IMR-90 (cell line): ENCODE data around the gene ACTBL2. TPM values are rescaled to one million over a fixed set of nuclear protein-coding genes. Genes with fewer than 3 reads are reported as not detected.

Experiments
- ATAC-seq: fragments of 200-7000 bp; cut with Tn5 transposase; 2 replicates; pipeline ENCODE4 v1.9.1; 2020; ENCODE audit warnings: low read depth, mild to moderate bottlenecking, moderate library complexity
- BruUV-seq: library from RNA; stranded (reverse); fragments of 400-500 nt; replicated peaks from 2 replicates; lab custom pipeline; 2021; lab: Mats Ljungman, UMichigan
- CTCF ChIA-PET: fragments of 300-600 bp; formaldehyde crosslinking; extraction: SDS; loops from one replicate; lab custom pipeline; 2021; ENCODE audit warnings: antibody characterized with exemption; lab: Yijun Ruan, JAX
- POLR2A ChIA-PET: fragments of 300-600 bp; sonication (Branson Sonifier 250); formaldehyde crosslinking; loops from one replicate; lab custom pipeline; 2022; ENCODE audit warnings: antibody characterized with exemption; ENCODE audit not compliant: unreplicated experiment; lab: Charles Lee
- DNase-seq: peaks from one replicate; pipeline ENCODE4 v3.0.0; 2013
- H2AFZ ChIP-seq: replicated peaks from 2 replicates; pipeline ENCODE3; 2013; ENCODE audit warnings: low read length, mild to moderate bottlenecking; ENCODE audit not compliant: poor library complexity
- H2AK5ac ChIP-seq: 2 replicates; pipeline ENCODE4 v1.6.1; 2013; ENCODE audit warnings: low read depth, low read length, inconsistent platforms
- H2AK9ac ChIP-seq: replicated peaks from 2 replicates; pipeline ENCODE3; 2013; ENCODE audit warnings: mild to moderate bottlenecking, low read depth, low read length, moderate library complexity; ENCODE audit not compliant: poor library complexity
- H2BK120ac ChIP-seq: 2 replicates; pipeline ENCODE4 v1.6.1; 2013; ENCODE audit warnings: low read depth, low read length, inconsistent platforms
- H2BK15ac ChIP-seq: 3 replicates; pipeline ENCODE4 v1.6.1; 2013; ENCODE audit warnings: low read depth, low read length, inconsistent platforms
- H2BK20ac ChIP-seq: 2 replicates; pipeline ENCODE4 v1.6.1; 2013; ENCODE audit warnings: low read depth, mild to moderate bottlenecking, inconsistent platforms, low read length, moderate library complexity
- H2BK5ac ChIP-seq: 2 replicates; pipeline ENCODE4 v1.6.1; 2013; ENCODE audit warnings: mild to moderate bottlenecking, low read depth, low read length, inconsistent platforms; ENCODE audit not compliant: poor library complexity, severe bottlenecking
- H3K14ac ChIP-seq: replicated peaks from 2 replicates; pipeline ENCODE4 v1.6.1; 2013; ENCODE audit warnings: low read depth, low read length, inconsistent platforms
- H3K18ac ChIP-seq: 2 replicates; pipeline ENCODE4 v1.6.1; 2013; ENCODE audit warnings: low read depth, low read length, control low read depth
- H3K23ac ChIP-seq: 2 replicates; pipeline ENCODE4 v1.6.1; 2013; ENCODE audit warnings: low read depth, low read length, inconsistent platforms
- H3K27ac ChIP-seq: 2 replicates; pipeline ENCODE4 v1.5.1; 2013; ENCODE audit warnings: mild to moderate bottlenecking, control low read depth, low read length; ENCODE audit not compliant: insufficient read depth
- H3K27me3 ChIP-seq: 2 replicates; pipeline ENCODE4 v1.6.1; 2013; ENCODE audit warnings: low read length; ENCODE audit not compliant: control insufficient read depth, insufficient read depth
- H3K36me3 ChIP-seq: 2 replicates; pipeline ENCODE4 v1.6.1; 2013; ENCODE audit warnings: low read length, mixed read lengths; ENCODE audit not compliant: control insufficient read depth, insufficient read depth
- H3K4ac ChIP-seq: 2 replicates; pipeline ENCODE4 v1.6.1; 2013; ENCODE audit warnings: low read depth, low read length, inconsistent platforms
- H3K4me1 ChIP-seq: 2 replicates; pipeline ENCODE4 v1.6.1; 2013; ENCODE audit warnings: low read length, mixed read lengths; ENCODE audit not compliant: control insufficient read depth, insufficient read depth
- H3K4me2 ChIP-seq: 2 replicates; pipeline ENCODE4 v1.6.1; 2013; ENCODE audit warnings: low read depth, mild to moderate bottlenecking, control low read depth, low read length, moderate library complexity
- H3K4me3 ChIP-seq: 2 replicates; pipeline ENCODE4 v1.5.1; 2013; ENCODE audit warnings: low read depth, mild to moderate bottlenecking, control low read depth, low read length, moderate library complexity; ENCODE audit not compliant: insufficient read depth
- H3K56ac ChIP-seq: 2 replicates; pipeline ENCODE4 v1.6.1; 2013; ENCODE audit warnings: low read length, inconsistent platforms; ENCODE audit not compliant: insufficient read depth; ENCODE audit errors: extremely low read depth
- H3K79me1 ChIP-seq, 2 experiments: 2 replicates each; pipeline ENCODE4 v1.6.1; 2013; ENCODE audit warnings: low read length in 2 of 2, inconsistent platforms in 1 of 2, low read depth in 1 of 2
- H3K9ac ChIP-seq: 2 replicates; pipeline ENCODE4 v1.6.1; 2013; ENCODE audit warnings: low read depth, low read length, control low read depth
- H3K9me1 ChIP-seq: 2 replicates; pipeline ENCODE4 v1.6.1; 2013; ENCODE audit warnings: low read length, inconsistent platforms; ENCODE audit not compliant: insufficient read depth
- H3K9me3 ChIP-seq: 2 replicates; pipeline ENCODE4 v1.6.1; 2013; ENCODE audit warnings: low read length; ENCODE audit not compliant: control insufficient read depth, insufficient read depth
- H4K20me1 ChIP-seq: 2 replicates; pipeline ENCODE4 v1.6.1; 2013; ENCODE audit warnings: low read length, inconsistent platforms; ENCODE audit not compliant: insufficient read depth
- H4K5ac ChIP-seq: 2 replicates; pipeline ENCODE4 v1.6.1; 2013; ENCODE audit warnings: mild to moderate bottlenecking, low read depth, low read length, control low read depth
- H4K8ac ChIP-seq, 2 experiments: 2 replicates each; pipeline ENCODE4 v1.6.1; 2013; ENCODE audit warnings: low read depth in 2 of 2, low read length in 2 of 2, control low read depth in 1 of 2, inconsistent platforms in 1 of 2
- H4K91ac ChIP-seq: 2 replicates; pipeline ENCODE4 v1.6.1; 2013; ENCODE audit warnings: low read depth, low read length, inconsistent platforms; ENCODE audit not compliant: insufficient read depth
- NFE2L2 ChIP-seq: fragments of 150-350 bp; IDR thresholded peaks from 2 replicates; pipeline ENCODE4 v1.6.1; 2016; ENCODE audit warnings: low read depth, mild to moderate bottlenecking, low read length
- RAD21 ChIP-seq: IDR thresholded peaks from 2 replicates; pipeline ENCODE4 v1.6.1; 2012; ENCODE audit warnings: low read length, improper control_type of control experiment
- WGBS, 2 experiments: methylation state at CpG; one replicate each; pipeline versions ENCODE4 v1.1.5 to v1.1.7; 2013; ENCODE audit warnings: missing lambda C conversion rate in 2 of 2; ENCODE audit not compliant: insufficient read length in 1 of 2; ENCODE audit errors: extremely low coverage in 2 of 2; 5-methylcytosine and 5-hydroxymethylcytosine counted together
- dilution Hi-C: fragments of 300-500 bp; cut with HindIII; formaldehyde crosslinking; loops from one replicate; pipeline ENCODE4 v1.14.3; 2018; ENCODE audit warnings: low sequenced_read_pairs; ENCODE audit not compliant: unreplicated experiment
- in situ Hi-C: fragments of 300-500 bp; cut with MboI; formaldehyde crosslinking; loops from 3 replicates; pipeline ENCODE4 v1.14.3; 2019; ENCODE audit warnings: low sequenced_read_pairs, inconsistent platforms, mixed read lengths
- intact Hi-C: fragments of 100-400 bp; cut with micrococcal nuclease; formaldehyde crosslinking; loops from 2 replicates; pipeline ENCODE4 v1.10.0; 2022
- polyA plus RNA-seq, 3 experiments: library from polyadenylated mRNA; depleted of rRNA; stranded (reverse); fragments of >200 nt; gene quantifications; 2 replicates each; pipeline ENCODE4 v1.2.3, GENCODE V29; 2012; ENCODE audit warnings: low replicate concordance in 1 of 3
- total RNA-seq: library from RNA; depleted of rRNA; stranded (reverse); fragments of >200 nt; gene quantifications from 2 replicates; pipeline ENCODE4 v1.2.3, GENCODE V29; 2012

Gene ACTBL2
- total and polyA plus RNA-seq, 2 of the 4 experiments (the other 2 are of a cell fraction) = 0.29 to 1.6 TPM

DNA sequence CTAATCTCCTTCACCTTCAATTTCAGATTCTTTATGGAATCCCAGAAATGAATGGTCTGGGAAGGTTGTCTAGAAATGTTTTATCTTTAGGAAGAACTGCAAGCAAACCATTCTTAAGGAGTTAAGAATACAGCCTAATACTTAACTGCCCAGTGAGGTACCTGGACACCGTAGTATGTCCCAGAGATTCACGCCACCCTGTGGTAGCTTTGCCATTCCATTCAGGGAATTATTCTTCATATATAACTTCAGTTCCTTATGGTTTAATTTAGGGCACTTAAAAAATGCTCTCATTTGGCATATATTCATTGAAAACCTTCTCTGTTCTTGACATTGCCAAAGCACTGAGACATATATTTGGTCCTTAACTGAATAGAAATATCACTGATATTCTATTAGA, 49.7 kb downstream of the ACTBL2 start:
- ATAC-seq (no peak), DNase-seq (no peak)
- no peak overlapping the region for H3K9ac ChIP-seq
- CTCF ChIA-PET = no interaction called here
- 0 out of 2 replicates have a peak overlapping the region, but pooled peaks have one; percentile 6 for H2BK20ac ChIP-seq
- no peak overlapping the region; the same call in 1 of the 2 replicates for H2BK120ac ChIP-seq
- 0 out of 4 replicates have a peak, but pooled peaks cover 0 to 6% of the 10 kb centered on the region in 2 experiments for H3K79me1 ChIP-seq
- H4K91ac ChIP-seq = peak overlapping the region; percentile 10; the same call in 1 of the 2 replicates
- H3K4ac ChIP-seq = no peak overlapping the region
- H2BK5ac ChIP-seq = no peak overlapping the region
- H2AK9ac ChIP-seq = no peak overlapping the region
- H2BK15ac ChIP-seq = peak overlapping the region; percentile 22; the same call in 1 of the 3 replicates
- in situ Hi-C loops (no loop called here), dilution Hi-C loops (no loop called here), intact Hi-C loops (no loop called here)
- no peak overlapping the region for H3K4me2 ChIP-seq
- H4K20me1 ChIP-seq = no peaks in the 10 kb centered on the region
- peaks cover 17% of the 10 kb centered on the region for H3K9me1 ChIP-seq
- H3K9me3 ChIP-seq = no peaks in the 10 kb centered on the region; the same call in 1 of the 2 replicates
- H3K4me1 ChIP-seq = peaks cover 20% of the 10 kb centered on the region
- no peak overlapping the region for H4K5ac ChIP-seq
- H4K8ac ChIP-seq = no peak overlapping the region
- H3K56ac ChIP-seq = no peak overlapping the region
- WGBS, 2 experiments = no CpG with 5 or more reads among the region's 2 CpGs
- BruUV-seq = no TSS peak
- POLR2A ChIA-PET = no interaction called here
- no peak for TF ChIP-seq NFE2L2
- TF ChIP-seq RAD21 = 0 out of 2 replicates have a peak, but pooled peaks have one; percentile 12
- no peak overlapping the region for H3K4me3 ChIP-seq
- no peaks in the 10 kb centered on the region for H3K27me3 ChIP-seq
- no peak overlapping the region for H3K14ac ChIP-seq
- no peaks in the 10 kb centered on the region for H3K36me3 ChIP-seq
- no peak overlapping the region for H3K27ac ChIP-seq
- no peak overlapping the region for H2AFZ ChIP-seq
- no peak overlapping the region for H3K23ac ChIP-seq
- no peak overlapping the region for H2AK5ac ChIP-seq
- H3K18ac ChIP-seq = no peak overlapping the region
